HCT116 (cell line): ENCODE data around the gene HELT. TPM values are rescaled to one million over a fixed set of nuclear protein-coding genes. Genes with fewer than 3 reads are reported as not detected.

ENCODE experiments used
- ATAC-seq: fragments of 200-7000 bp; cut with Tn5 transposase; 2 replicates; pipeline ENCODE4 v1.9.1; 2020; ENCODE audit warnings: mild to moderate bottlenecking, moderate library complexity
- BruUV-seq: library from RNA; stranded (reverse); fragments of 400-500 nt; replicated peaks from 2 replicates; lab custom pipeline; 2021; lab: Mats Ljungman, UMichigan
- CTCF ChIA-PET: fragments of 300-600 bp; sonication (Branson Sonifier 250); formaldehyde crosslinking; loops from one replicate; lab custom pipeline; 2021; ENCODE audit warnings: antibody characterized with exemption; lab: Charles Lee
- POLR2A ChIA-PET: fragments of 300-600, 350-600 bp; sonication (Branson Sonifier 250); formaldehyde crosslinking; loops from one replicate; lab custom pipeline; 2021; ENCODE audit warnings: antibody characterized with exemption; lab: Charles Lee
- RAD21 ChIA-PET, 2 experiments: fragments of 300-600 bp; sonication (Branson Sonifier 250); formaldehyde crosslinking; loops; one replicate each; lab custom pipeline; 2023; ENCODE audit warnings: low total read pairs in 2 of 2; ENCODE audit not compliant: uncharacterized antibody in 2 of 2, unreplicated experiment in 2 of 2, low non-redundant PET in 1 of 2; lab: Charles Lee
- DNase-seq: peaks from one replicate; pipeline ENCODE4 v3.0.0-alpha.2; 2010; ENCODE audit warnings: low read depth, low spot score
- H2AFZ ChIP-seq: fragments of 200-600 bp; shearing (Covaris generic), sonication (generic); 2 replicates; pipeline ENCODE4 v1.6.1; 2017; ENCODE audit warnings: low read depth, mixed run types, mixed read lengths, antibody characterized with exemption, low read length; ENCODE audit not compliant: poor library complexity, severe bottlenecking
- H3K27ac ChIP-seq: 2 replicates; pipeline ENCODE4 v1.5.1; 2012; ENCODE audit warnings: low read depth, low read length
- H3K27me3 ChIP-seq: fragments of 200-600 bp; sonication (generic); 2 replicates; pipeline ENCODE4 v1.6.1; 2016; ENCODE audit warnings: mixed run types, low read length, mixed read lengths; ENCODE audit not compliant: insufficient read depth
- H3K36me3 ChIP-seq, 2 experiments: fragments of 200-500 bp in 1 of 2; fragments of 200-600 bp in 1 of 2; sonication (Bioruptor generic) in 1 of 2; sonication (generic) in 1 of 2; 2 replicates each; pipeline versions ENCODE4 v1.5.1 to v1.6.1; 2014 to 2016; ENCODE audit warnings: low read length in 2 of 2, inconsistent platforms in 1 of 2, mixed read lengths in 1 of 2, mixed run types in 1 of 2; ENCODE audit not compliant: insufficient read depth in 2 of 2, control insufficient read depth in 1 of 2
- H3K4me1 ChIP-seq, 2 experiments: fragments of 200-600 bp in 1 of 2; sonication (generic) in 1 of 2; 2 replicates each; pipeline versions ENCODE4 v1.5.1 to v1.6.1; 2012 to 2017; ENCODE audit warnings: low read length in 2 of 2, inconsistent platforms in 1 of 2, mild to moderate bottlenecking in 1 of 2, mixed read lengths in 1 of 2, mixed run types in 1 of 2, moderate library complexity in 1 of 2; ENCODE audit not compliant: insufficient read depth in 2 of 2, control insufficient read depth in 1 of 2
- H3K4me2 ChIP-seq: fragments of 200-600 bp; sonication (generic); 2 replicates; pipeline ENCODE4 v1.6.1; 2017; ENCODE audit warnings: mixed run types, low read length, mixed read lengths
- H3K4me3 ChIP-seq, 2 experiments: fragments of 200-600 bp in 1 of 2; sonication (generic) in 1 of 2; replicated peaks in 1 of 2; 2 replicates each; pipeline ENCODE4 v1.5.1; 2011 to 2016; ENCODE audit warnings: low read length in 2 of 2, control low read depth in 1 of 2, low read depth in 1 of 2, mild to moderate bottlenecking in 1 of 2, mixed read lengths in 1 of 2, mixed run types in 1 of 2
- H3K79me2 ChIP-seq: fragments of 200-600 bp; sonication (generic); 2 replicates; pipeline ENCODE4 v1.6.1; 2017; ENCODE audit warnings: mild to moderate bottlenecking, mixed run types, low read length, moderate library complexity, mixed read lengths; ENCODE audit not compliant: insufficient read depth
- H3K9ac ChIP-seq: fragments of 200-600 bp; sonication (generic); 2 replicates; pipeline ENCODE4 v1.6.1; 2016; ENCODE audit warnings: low read length, mixed read lengths
- H3K9me2 ChIP-seq: fragments of 200-600 bp; sonication (generic), shearing (Covaris generic); 2 replicates; pipeline ENCODE4 v1.6.1; 2017; ENCODE audit warnings: mixed run types, mild to moderate bottlenecking, moderate library complexity; ENCODE audit not compliant: insufficient read depth
- H3K9me3 ChIP-seq, 2 experiments: fragments of 200-500 bp in 1 of 2; fragments of 200-600 bp in 1 of 2; sonication (Bioruptor generic) in 1 of 2; sonication (generic) in 1 of 2; 2 replicates each; pipeline ENCODE4 v1.6.1; 2014 to 2017; ENCODE audit warnings: low read length in 2 of 2, mixed read lengths in 2 of 2, inconsistent platforms in 1 of 2, low read depth in 1 of 2, mild to moderate bottlenecking in 1 of 2, mixed run types in 1 of 2, moderate library complexity in 1 of 2; ENCODE audit not compliant: control insufficient read depth in 1 of 2, insufficient read depth in 1 of 2
- H4K20me1 ChIP-seq: fragments of 200-600 bp; sonication (generic), shearing (Covaris generic); 2 replicates; pipeline ENCODE4 v1.6.1; 2017; ENCODE audit warnings: mixed run types, mild to moderate bottlenecking, moderate library complexity; ENCODE audit not compliant: insufficient read depth
- CBX3 ChIP-seq: IDR thresholded peaks from 2 replicates; pipeline ENCODE4 v1.6.1; 2012; ENCODE audit warnings: low read depth
- CEBPB ChIP-seq: IDR thresholded peaks from 2 replicates; pipeline ENCODE4 v1.6.1; 2012; ENCODE audit warnings: low read depth
- CTCF ChIP-seq, 3 experiments: fragments of 200-600 bp in 1 of 3; sonication (generic) in 1 of 3; IDR thresholded peaks in 2 of 3; conservative IDR thresholded peaks in 1 of 3; 2 replicates each; pipeline ENCODE4 v1.5.1; 2012 to 2017; ENCODE audit warnings: low read depth in 2 of 3, low read length in 2 of 3, antibody characterized with exemption in 1 of 3, borderline replicate concordance in 1 of 3, control low read depth in 1 of 3, mild to moderate bottlenecking in 1 of 3, mixed read lengths in 1 of 3, mixed run types in 1 of 3, moderate library complexity in 1 of 3; ENCODE audit not compliant: insufficient read depth in 1 of 3
- EGR1 ChIP-seq: IDR thresholded peaks from 2 replicates; pipeline ENCODE4 v1.6.1; 2012; ENCODE audit warnings: low read depth
- ELF1 ChIP-seq: IDR thresholded peaks from 2 replicates; pipeline ENCODE4 v1.6.1; 2012; ENCODE audit warnings: low read depth, borderline replicate concordance
- EZH2phosphoT487 ChIP-seq: fragments of 200-600 bp; IDR thresholded peaks from 2 replicates; pipeline ENCODE4 v1.6.1; 2018; ENCODE audit warnings: antibody characterized with exemption, borderline replicate concordance
- FOSL1 ChIP-seq: IDR thresholded peaks from 2 replicates; pipeline ENCODE4 v1.6.1; 2012; ENCODE audit warnings: low read depth
- JUND ChIP-seq: IDR thresholded peaks from 2 replicates; pipeline ENCODE4 v1.6.1; 2012
- MAX ChIP-seq: IDR thresholded peaks from 2 replicates; pipeline ENCODE4 v1.6.1; 2012
- POLR2A ChIP-seq: IDR thresholded peaks from 2 replicates; pipeline ENCODE4 v1.7.0; 2011; ENCODE audit warnings: borderline replicate concordance; ENCODE audit not compliant: insufficient read depth, insufficient read length; ENCODE audit errors: extremely low read depth
- POLR2AphosphoS5 ChIP-seq: IDR thresholded peaks from 2 replicates; pipeline ENCODE4 v1.6.1; 2011; ENCODE audit warnings: mild to moderate bottlenecking, low read depth, low read length, moderate library complexity
- SIN3A ChIP-seq: IDR thresholded peaks from 2 replicates; pipeline ENCODE4 v1.6.1; 2012; ENCODE audit warnings: low read depth
- SRF ChIP-seq: IDR thresholded peaks from 2 replicates; pipeline ENCODE4 v1.6.1; 2012; ENCODE audit warnings: low read depth
- TCF7L2 ChIP-seq: IDR thresholded peaks from 2 replicates; pipeline ENCODE4 v1.7.0; 2011; ENCODE audit warnings: borderline replicate concordance, inconsistent platforms; ENCODE audit not compliant: insufficient read depth, insufficient read length; ENCODE audit errors: extremely low read depth
- YY1 ChIP-seq: IDR thresholded peaks from 2 replicates; pipeline ENCODE4 v1.6.1; 2011; ENCODE audit warnings: low read length, low read depth, moderate library complexity, mild to moderate bottlenecking; ENCODE audit not compliant: insufficient replicate concordance; ENCODE audit errors: extremely low read depth
- ZNF274 ChIP-seq: fragments of 200-500 bp; sonication (Bioruptor generic); IDR thresholded peaks from 2 replicates; pipeline ENCODE4 v1.6.1; 2014; ENCODE audit warnings: mild to moderate bottlenecking, low read depth, low read length, inconsistent platforms
- intact Hi-C: fragments of 100-400 bp; cut with micrococcal nuclease; formaldehyde crosslinking; loops from 2 replicates; pipeline ENCODE4 v1.10.0; 2022
- total RNA-seq: library from RNA; stranded (reverse); gene quantifications from one replicate; pipeline ENCODE4 v1.2.1, GENCODE V29; 2021; ENCODE audit not compliant: unreplicated experiment
- TF ChIP-seq, protein P1 (sequence below): IDR thresholded peaks from 2 replicates; pipeline ENCODE4 v1.6.1; 2012; ENCODE audit warnings: low read depth
- TF ChIP-seq, protein P2 (sequence below): IDR thresholded peaks from 2 replicates; pipeline ENCODE4 v1.6.1; 2012

Gene HELT
- total RNA-seq, 1 experiment from 2014 or later, result not detected

GRCh38 chr4:185004562-185005218 is 13.6 kb upstream of the HELT start:
- ChIA-PET RAD21 (interaction anchor here (0.7 to 1.5 kb wide), 6 partner anchors 35 to 130 kb away, joined by 3 to 5 read pairs (median 4); no protein-coding TSS in a partner anchor), POLR2A (interaction anchor here (1.0 kb wide), 1 partner anchor 91 kb away, joined by 3 read pairs; no protein-coding TSS in a partner anchor)
- TF ChIP-seq CBX3, result no peak
- TF ChIP-seq, protein P1, sequence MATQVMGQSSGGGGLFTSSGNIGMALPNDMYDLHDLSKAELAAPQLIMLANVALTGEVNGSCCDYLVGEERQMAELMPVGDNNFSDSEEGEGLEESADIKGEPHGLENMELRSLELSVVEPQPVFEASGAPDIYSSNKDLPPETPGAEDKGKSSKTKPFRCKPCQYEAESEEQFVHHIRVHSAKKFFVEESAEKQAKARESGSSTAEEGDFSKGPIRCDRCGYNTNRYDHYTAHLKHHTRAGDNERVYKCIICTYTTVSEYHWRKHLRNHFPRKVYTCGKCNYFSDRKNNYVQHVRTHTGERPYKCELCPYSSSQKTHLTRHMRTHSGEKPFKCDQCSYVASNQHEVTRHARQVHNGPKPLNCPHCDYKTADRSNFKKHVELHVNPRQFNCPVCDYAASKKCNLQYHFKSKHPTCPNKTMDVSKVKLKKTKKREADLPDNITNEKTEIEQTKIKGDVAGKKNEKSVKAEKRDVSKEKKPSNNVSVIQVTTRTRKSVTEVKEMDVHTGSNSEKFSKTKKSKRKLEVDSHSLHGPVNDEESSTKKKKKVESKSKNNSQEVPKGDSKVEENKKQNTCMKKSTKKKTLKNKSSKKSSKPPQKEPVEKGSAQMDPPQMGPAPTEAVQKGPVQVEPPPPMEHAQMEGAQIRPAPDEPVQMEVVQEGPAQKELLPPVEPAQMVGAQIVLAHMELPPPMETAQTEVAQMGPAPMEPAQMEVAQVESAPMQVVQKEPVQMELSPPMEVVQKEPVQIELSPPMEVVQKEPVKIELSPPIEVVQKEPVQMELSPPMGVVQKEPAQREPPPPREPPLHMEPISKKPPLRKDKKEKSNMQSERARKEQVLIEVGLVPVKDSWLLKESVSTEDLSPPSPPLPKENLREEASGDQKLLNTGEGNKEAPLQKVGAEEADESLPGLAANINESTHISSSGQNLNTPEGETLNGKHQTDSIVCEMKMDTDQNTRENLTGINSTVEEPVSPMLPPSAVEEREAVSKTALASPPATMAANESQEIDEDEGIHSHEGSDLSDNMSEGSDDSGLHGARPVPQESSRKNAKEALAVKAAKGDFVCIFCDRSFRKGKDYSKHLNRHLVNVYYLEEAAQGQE, result no peak
- TF ChIP-seq TCF7L2, result no peak
- no peak for TF ChIP-seq SIN3A
- TF ChIP-seq SRF, result no peak
- TF ChIP-seq CTCF (IDR thresholded peaks at IDR 0.05 in 2 of 3, conservative IDR thresholded peaks at IDR 0.05 in 1 of 3; ENCODE audit: borderline replicate concordance in 1 of 3, insufficient read depth in 1 of 3, low read depth in 2 of 3, low read length in 2 of 3), result no peak
- TF ChIP-seq YY1, result no peak
- no peak for TF ChIP-seq EZH2phosphoT487
- no peak for TF ChIP-seq JUND
- no peak for TF ChIP-seq POLR2A
- TF ChIP-seq ZNF274, result no peak
- TF ChIP-seq, protein P2, sequence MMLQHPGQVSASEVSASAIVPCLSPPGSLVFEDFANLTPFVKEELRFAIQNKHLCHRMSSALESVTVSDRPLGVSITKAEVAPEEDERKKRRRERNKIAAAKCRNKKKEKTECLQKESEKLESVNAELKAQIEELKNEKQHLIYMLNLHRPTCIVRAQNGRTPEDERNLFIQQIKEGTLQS, result no peak
- TF ChIP-seq FOSL1, result no peak
- no peak for TF ChIP-seq EGR1
- TF ChIP-seq POLR2AphosphoS5, result no peak
- TF ChIP-seq MAX, result no peak
- no peak for TF ChIP-seq CEBPB
- no peak for TF ChIP-seq ELF1

More at GRCh38 chr4:185004562-185005218, 13.6 kb upstream of the HELT start:
- no peaks in the 10 kb centered on the region for H3K79me2 ChIP-seq
- no peaks in the 10 kb centered on the region for H3K9me3 ChIP-seq
- H4K20me1 ChIP-seq, result no peaks in the 10 kb centered on the region
- peak; percentile 84 for ATAC-seq
- peak overlapping the region; percentile 99 for H2AFZ ChIP-seq
- CTCF ChIA-PET, result interaction anchor here (0.8 to 3.7 kb wide), 12 partner anchors 18 to 1931 kb away, joined by 3 to 50 read pairs (median 4); partner anchors contain the start of genes ANKRD37 and SLC25A4
- no TSS peak for BruUV-seq
- DNase-seq, result no peak
- H3K4me1 ChIP-seq, result peaks cover 3 to 7% of the 10 kb centered on the region in 2 experiments; a peak in 2 of 4 replicates
- H3K9ac ChIP-seq, result 0 out of 2 replicates have a peak overlapping the region, but pooled peaks have one; percentile 22
- intact Hi-C loops, result loop anchor here (1.0 kb wide), 3 partner anchors 92 to 179 kb away; no protein-coding TSS in a partner anchor
- no peaks in the 10 kb centered on the region for H3K27me3 ChIP-seq
- H3K4me3 ChIP-seq, result peak overlapping the region in 1 of 2 experiments; percentile 38; a peak in 2 of 4 replicates
- no peaks in the 10 kb centered on the region for H3K9me2 ChIP-seq
- H3K4me2 ChIP-seq, result peak overlapping the region; percentile 70
- no peaks in the 10 kb centered on the region for H3K36me3 ChIP-seq
- no peak overlapping the region for H3K27ac ChIP-seq
